Cardiac fibroblast (primary cell): Measurements from ENCODE around the gene LSM6.

ENCODE experiments used
- DNase-seq, 2 donors: peaks; one replicate each; pipeline versions ENCODE4 v3.0.0 to v3.0.0-alpha.2; 2010; ENCODE audit warnings: low read depth in 2 of 2
- H3K4me3 ChIP-seq, 2 donors: replicated peaks in 1 of 2; 1 replicate in 1 of 2; 2 replicates in 1 of 2; pipeline ENCODE4 v1.5.1; 2011; ENCODE audit warnings: low read depth in 2 of 2, low read length in 2 of 2, mild to moderate bottlenecking in 2 of 2, moderate library complexity in 1 of 2
- TF ChIP-seq, protein P1 (sequence below): IDR thresholded peaks from one replicate; pipeline ENCODE4 v1.5.1; 2011; ENCODE audit warnings: low read depth, mild to moderate bottlenecking, low read length, inconsistent platforms

The LSM6 gene

GRCh38 chr4:146161243-146161642, 14.3 kb upstream of the LSM6 start:
- no peak for DNase-seq
- TF ChIP-seq, protein P1, sequence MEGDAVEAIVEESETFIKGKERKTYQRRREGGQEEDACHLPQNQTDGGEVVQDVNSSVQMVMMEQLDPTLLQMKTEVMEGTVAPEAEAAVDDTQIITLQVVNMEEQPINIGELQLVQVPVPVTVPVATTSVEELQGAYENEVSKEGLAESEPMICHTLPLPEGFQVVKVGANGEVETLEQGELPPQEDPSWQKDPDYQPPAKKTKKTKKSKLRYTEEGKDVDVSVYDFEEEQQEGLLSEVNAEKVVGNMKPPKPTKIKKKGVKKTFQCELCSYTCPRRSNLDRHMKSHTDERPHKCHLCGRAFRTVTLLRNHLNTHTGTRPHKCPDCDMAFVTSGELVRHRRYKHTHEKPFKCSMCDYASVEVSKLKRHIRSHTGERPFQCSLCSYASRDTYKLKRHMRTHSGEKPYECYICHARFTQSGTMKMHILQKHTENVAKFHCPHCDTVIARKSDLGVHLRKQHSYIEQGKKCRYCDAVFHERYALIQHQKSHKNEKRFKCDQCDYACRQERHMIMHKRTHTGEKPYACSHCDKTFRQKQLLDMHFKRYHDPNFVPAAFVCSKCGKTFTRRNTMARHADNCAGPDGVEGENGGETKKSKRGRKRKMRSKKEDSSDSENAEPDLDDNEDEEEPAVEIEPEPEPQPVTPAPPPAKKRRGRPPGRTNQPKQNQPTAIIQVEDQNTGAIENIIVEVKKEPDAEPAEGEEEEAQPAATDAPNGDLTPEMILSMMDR, result no peak

DNA sequence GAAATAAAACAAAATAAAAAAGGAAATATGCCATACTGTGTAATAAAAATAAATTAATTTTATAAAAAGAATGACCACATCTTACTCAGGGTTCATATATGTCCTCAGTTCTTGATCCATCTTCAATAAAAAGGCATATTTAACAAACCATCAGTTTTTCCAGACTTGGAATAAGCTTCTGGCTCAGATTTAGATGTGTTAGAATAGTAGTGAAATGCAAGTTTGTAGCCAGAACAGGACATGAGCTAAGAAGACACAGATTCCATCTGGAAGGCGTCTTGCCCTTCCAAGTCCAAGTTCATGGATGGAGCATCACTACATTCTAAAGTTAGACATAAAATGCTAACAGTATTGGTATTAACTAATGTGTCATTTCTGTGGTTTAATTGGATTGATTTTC, 10.3 kb upstream of the LSM6 start:
- TF ChIP-seq, protein P1, result no peak
- H3K4me3 ChIP-seq, result no peak overlapping the region
- no peak for DNase-seq

More at GRCh38 chr4:146161243-146161642, 14.3 kb upstream of the LSM6 start:
- no peak overlapping the region for H3K4me3 ChIP-seq

- TF ChIP-seq, protein P1, result no peak
- peak; percentile 56 to 89 for DNase-seq
- H3K4me3 ChIP-seq, result no peak overlapping the region
Measured at GRCh38 chr4:146165840-146166239, 9.7 kb upstream of the LSM6 start.

GRCh38 chr4:146170149-146170548, 5.4 kb upstream of the LSM6 start:
- TF ChIP-seq, protein P1, result no peak
- H3K4me3 ChIP-seq, result no peak overlapping the region
- no peak for DNase-seq

DNA sequence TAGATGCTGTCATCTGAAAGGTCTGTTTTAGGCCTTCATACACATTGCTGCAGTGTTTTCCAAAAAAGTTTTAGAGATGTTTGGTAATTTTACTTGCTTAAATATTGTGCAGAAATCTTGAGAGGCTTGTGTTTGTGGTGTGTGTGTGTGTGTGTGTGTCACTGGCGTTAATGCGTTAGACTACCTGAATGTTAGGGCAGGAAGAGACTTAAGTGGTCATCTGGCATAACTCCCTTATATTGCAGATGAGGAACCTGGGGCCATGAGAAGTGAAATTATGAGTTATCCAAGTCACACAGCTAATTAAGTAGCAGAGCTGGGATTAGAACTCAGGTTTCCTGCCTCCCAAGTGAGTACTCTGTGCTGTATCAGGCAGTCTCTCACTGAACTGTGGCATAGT, 1.4 kb downstream of the LSM6 start:
- peak overlapping the region; percentile 6 to 87 for H3K4me3 ChIP-seq
- TF ChIP-seq, protein P1, result no peak
- peak in 1 of 2 donors; percentile 7 for DNase-seq

DNA sequence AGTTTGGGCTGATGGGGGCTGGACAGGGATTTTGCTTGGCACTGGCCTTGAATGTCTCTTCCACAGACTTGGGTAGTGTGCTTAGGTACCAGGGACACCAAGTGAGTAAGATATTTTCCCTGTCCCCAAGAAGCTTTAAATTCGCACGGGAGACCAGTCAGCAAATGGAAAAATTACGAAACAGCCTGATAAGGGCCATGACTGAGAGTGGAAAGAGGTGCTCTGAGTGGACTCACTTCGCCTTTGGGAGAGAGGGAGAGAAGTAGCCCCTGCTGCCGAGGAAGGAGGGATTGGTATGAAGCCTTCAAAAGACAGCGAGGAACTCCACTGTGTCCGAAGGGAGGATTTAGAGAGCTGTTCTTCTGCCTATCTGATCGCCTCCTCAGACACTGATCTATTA, 2.6 kb downstream of the LSM6 start:
- no peak overlapping the region for H3K4me3 ChIP-seq
- DNase-seq, result peak; percentile 24 to 30
- TF ChIP-seq, protein P1, result no peak

DNA sequence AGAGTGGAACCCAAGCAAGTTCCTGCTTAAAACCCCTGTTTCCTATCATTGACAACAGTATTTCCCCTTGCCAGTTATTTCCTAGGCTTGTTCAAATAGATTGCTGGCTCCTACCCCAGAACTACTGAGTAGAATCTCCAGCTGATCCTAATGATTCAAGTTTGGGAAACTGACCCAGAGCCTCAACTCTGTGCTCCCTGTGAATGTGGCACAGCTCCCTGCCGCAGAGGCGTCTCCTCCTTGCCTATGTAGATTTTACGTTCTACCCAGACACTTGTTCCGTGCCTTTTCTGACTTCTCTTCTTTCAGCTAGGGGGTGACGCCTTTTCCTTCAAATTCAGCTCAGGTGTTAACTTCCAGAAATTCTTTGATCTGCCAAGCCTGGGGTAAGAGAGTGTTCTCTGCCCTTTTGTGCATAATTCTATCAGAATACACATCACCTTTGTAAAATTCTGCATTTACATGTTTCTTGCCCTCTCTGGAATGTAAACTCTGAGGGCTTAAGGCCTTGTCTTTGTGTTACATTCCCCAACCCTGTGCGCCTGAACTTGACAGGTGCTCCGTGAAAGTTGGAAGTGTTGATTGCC, 4.4 kb downstream of the LSM6 start:
- no peak for DNase-seq
- TF ChIP-seq, protein P1, result no peak
- no peak overlapping the region for H3K4me3 ChIP-seq
